Stimulated activated CD4-positive, alpha-beta T cell treated with anti-CD3 and anti-CD28 coated beads, TNF-alpha, amount 100 ng/mL, for 1 hour (primary cell): ENCODE results near the gene MINDY2.
A peak's percentile ranks its signal among the peaks of the same experiment; 100 is the strongest.

Experiments used
- DNase-seq, 3 donors: peaks; one replicate each; pipeline ENCODE4 v3.0.0-alpha.2; 2020; ENCODE audit warnings: low read depth in 3 of 3, low spot score in 1 of 3

Gene MINDY2, protein sequence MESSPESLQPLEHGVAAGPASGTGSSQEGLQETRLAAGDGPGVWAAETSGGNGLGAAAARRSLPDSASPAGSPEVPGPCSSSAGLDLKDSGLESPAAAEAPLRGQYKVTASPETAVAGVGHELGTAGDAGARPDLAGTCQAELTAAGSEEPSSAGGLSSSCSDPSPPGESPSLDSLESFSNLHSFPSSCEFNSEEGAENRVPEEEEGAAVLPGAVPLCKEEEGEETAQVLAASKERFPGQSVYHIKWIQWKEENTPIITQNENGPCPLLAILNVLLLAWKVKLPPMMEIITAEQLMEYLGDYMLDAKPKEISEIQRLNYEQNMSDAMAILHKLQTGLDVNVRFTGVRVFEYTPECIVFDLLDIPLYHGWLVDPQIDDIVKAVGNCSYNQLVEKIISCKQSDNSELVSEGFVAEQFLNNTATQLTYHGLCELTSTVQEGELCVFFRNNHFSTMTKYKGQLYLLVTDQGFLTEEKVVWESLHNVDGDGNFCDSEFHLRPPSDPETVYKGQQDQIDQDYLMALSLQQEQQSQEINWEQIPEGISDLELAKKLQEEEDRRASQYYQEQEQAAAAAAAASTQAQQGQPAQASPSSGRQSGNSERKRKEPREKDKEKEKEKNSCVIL

DNA sequence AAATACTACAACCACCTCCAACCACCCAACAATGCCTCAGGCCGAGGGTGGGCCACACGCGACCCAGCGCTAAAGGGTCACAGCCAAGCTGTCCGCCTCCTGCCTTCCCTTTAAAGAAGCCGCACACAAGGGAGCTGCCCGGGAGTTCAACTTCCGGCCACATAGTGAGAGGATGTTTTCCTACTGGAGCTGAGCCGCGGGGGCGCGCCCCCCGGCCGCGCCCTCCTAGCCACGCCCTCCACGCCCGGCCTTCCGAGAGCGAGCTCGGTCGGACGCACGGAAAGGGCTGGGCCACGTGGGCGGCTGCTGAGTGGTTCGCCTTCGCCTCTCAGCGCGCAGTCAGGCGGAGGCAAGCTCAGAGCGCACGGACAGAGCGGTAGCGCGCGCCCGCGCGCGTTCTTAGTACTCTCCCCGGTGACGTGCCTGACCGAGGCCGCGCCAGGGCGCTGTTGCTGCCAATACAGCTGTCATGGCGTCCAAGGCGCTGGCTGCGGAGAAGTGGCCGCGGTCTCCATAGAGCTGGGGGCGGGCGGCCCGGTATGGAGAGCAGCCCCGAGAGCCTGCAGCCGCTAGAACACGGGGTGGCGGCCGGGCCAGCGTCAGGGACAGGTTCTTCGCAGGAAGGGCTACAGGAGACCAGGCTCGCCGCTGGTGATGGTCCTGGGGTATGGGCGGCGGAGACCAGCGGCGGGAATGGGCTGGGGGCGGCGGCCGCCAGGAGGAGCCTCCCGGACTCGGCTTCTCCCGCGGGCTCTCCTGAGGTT lies at the start of gene MINDY2:
Gene MINDY2, plus strand, starts transcription at position 446 of the 764 bp plus-strand sequence. Its CDS starts 94 bp downstream, at position 540.
- DNase-seq = peak; percentile 73 to 84 (median 83)

DNA sequence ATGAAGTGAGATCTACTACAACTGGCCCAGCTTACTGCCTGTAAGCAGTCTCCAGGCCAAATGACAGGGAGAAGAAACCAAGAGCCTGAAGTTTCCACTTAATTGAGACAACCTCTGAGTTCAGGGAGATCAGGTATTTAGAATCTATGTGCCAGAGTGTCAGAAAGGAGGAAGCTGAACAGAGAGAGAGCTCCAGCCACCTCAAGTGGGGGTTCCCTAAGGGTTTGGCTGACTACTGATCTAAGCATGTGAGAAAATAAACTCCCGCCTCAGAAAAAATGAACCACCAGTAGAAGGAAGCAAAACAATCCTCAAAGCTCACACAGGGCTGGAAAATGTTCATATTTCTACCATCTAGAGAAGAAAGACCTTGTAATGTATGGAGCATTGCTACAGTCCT lies 46.6 kb upstream of the MINDY2 start:
- no peak for DNase-seq

DNA sequence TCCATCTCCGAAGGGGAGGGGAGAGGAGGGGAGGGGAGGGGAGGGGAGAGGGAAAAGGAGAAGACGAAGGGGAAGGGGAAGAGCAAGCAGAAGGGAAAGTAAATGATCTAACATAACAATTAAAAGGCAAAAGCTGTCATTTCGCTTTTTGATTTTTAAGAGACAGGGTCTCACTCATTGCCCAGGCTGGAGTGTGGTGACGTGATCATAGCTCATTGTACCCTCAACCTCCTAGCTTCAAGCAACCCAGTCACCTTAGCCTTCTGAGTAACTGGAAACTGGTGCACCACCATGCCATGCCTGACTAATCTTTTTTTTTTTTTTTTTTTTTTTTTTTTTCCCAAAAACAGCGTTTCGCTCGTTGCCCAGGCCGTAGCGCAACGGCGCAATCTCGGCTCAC lies 44.2 kb upstream of the MINDY2 start:
- no peak for DNase-seq

DNA sequence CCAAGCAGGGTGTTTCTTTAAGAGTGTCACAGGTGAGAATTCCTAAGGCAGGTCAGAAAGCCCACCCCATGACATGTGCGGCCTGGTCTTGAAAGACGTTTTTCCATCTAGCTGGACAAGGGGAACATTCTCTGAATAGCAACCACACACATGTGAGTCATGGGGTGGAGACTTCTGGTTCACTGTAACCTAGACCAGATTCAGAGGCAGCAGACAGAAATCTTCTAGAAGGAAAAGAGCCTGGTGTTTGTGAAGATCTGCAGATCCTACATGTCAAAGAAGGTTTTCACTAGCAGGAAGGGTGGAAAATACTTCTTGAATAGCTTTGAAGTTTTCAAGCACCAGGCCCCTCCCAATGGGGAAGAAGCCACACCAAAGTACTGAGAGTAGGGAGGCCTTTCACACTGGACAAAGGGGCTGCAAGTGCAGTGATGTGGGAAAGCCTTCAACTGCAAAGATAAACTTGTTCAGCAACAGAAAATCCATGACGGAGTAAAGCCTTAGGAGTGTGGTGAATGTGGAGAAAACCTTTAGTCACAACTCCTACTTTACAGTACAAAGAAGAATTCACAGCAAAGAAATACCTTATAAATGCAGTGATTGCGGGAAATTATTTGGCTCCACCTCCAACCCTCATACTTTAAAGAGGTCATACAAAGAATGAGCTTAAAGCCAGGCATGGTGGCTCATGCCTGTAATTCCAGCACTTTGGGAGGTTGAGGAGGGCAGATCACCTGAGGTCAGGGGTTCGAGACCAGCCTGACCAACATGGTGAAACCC lies 39.2 kb upstream of the MINDY2 start:
- DNase-seq = no peak

DNA sequence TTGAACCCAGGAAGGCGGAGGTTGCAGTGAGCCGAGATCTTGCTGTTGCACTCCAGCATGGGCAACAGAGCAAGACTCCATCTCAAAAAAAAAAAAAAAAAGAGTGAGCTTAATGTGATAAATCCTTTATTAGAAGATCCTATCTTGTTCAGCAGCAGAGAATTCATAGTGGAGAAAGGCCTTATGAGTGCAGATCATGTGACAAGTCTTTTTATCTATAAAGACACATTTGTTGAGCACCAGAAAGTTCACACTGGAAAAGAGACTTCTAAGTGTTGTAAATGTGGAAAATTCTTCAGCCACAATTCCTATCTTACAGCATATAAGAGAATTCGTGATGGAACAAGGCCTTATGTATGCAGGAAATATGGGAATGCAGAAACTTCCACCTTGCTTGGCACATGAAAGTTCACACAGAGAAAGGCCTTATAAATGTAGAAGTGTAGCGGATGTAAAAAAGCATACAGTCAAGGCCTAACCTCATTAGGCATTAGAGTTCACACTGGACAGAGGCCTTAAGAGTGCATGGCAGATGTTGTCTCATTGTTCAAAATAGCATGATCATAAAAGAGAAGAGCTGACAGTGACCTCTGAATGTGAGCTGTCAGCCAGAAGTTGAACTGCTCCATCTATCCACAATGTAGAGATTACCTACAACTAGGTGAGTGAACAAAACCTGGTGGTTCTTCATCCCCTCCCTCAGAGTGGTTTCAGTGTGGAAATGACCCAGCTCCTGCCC lies 38.3 kb upstream of the MINDY2 start:
- DNase-seq = no peak

DNA sequence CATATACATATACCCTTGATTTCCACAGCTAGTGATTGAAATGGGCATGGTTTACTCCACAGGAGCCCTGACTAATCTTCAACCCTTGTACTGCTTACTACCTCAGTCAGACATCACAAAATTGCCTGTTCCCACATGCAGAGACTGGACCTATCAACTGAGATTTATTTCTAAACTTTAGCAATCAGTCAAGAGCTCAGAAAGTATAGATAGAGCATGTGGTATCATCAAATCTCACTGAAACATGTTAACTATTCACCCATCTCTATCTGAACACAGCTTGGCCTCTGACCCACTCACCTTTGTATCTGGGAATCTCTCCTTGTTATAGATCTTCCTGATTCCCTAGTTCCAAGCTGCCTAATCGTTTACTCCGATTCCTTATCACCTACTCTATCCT lies 36.2 kb upstream of the MINDY2 start:
- no peak for DNase-seq

DNA sequence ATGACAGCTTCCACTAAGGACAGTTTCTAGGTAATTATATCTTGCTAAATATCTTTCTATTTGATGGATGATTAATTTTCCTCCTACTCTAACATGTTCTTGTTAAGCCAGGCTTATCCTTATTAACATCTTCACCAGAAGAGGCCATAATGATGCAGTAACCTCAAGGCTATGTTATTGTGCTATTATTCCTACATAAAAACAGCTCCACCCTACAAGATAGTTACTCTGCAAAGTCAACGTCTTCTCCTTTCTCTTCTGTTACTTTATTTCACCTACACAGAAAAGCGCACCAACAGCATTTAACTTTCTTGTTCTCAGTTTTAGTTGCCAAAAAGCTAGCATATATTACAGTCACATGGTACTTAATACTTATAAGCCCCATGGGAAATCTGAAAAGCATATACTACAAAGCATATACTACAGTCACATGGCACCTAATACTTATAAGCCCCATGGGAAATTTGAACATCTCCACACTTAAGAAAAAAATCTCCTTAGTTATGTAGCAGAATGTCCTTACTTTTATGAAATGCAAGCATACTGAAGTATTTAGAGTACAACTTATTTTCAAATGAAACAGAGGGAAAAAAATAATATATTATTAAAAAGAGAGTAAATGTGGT lies 35.0 kb upstream of the MINDY2 start:
- no peak for DNase-seq

DNA sequence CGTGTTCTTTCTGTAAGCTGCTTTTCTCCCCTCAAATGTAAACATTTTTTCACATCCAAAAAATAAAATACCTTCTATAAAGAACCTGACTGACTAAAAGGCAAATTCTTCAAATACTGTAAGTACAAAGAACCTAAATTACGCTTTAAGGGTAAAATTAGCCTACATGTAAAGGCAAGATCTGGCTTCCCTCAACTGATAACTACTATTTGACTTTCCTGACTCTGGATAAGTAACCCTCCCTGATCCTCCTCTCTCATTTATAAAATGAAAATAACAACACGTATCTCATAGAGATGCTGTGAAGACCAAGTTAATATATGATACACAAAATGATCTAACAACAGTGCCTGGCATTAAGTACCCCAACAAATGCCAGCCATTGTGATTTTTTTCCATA lies 33.8 kb upstream of the MINDY2 start:
- no peak for DNase-seq

DNA sequence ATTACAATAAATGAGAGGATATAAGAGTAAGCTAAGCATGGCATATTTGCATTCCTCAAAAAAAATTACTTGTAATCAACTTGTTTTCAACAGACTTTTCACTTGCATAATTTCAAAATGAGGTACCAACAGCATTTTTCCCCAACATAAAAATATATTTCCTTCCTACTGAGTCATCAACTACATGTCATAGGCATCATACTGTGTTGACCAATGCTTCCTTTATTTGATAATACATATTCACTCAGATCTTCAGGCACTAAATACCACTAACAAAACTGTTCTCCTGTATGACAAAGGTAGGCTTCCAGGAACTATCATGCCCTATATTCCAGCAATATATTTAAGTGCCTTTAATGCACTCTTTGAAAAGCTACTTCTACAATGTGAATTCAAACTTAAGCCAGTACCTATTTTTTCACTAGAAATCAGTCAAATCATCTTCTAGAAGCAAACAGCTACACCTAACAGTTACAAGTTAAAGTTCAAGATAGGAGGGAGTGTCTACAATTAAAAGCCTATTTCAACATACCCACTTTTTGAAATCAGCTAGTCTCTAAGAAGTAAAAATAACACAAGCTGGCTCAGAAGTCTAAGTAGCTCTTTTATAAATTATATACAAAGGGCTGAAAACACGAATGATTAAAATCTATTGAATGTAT lies 32.9 kb upstream of the MINDY2 start:
- DNase-seq = no peak

DNA sequence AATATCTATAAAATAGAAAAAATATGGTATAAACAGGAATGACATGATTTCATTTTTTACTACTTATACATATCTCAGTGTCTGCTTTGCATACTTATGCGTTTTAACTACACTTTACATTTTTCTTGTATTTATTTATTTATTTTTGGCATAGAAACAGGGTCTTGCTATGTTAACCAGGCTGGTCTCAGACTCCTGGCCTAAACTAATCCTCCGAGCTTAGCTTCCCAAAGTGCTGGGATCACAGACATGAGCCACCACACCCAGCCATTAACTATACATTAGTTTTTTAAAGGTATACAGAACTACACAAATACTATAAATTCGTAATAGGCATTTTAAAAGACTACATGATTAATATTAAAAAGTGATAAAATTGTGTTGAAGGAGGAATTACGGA lies 30.7 kb upstream of the MINDY2 start:
- no peak for DNase-seq

DNA sequence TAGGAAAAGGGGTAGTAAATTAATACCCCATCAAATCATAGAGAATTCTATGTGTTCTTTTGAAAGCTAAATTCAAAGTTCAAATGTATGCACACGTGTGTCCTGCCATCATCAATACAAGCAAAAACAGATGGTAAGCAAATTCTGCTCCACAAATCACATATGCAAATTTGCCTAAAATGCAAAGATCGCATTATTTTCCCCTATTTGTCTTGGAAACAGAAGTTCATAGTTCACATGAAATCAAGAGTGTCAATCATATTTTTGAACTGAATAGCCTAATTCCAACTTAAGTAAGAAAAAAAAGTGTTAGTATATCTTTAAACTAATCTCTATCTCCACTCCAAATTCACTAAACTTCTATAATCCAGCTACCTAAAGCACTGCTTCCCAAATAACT lies 30.1 kb upstream of the MINDY2 start:
- no peak for DNase-seq

DNA sequence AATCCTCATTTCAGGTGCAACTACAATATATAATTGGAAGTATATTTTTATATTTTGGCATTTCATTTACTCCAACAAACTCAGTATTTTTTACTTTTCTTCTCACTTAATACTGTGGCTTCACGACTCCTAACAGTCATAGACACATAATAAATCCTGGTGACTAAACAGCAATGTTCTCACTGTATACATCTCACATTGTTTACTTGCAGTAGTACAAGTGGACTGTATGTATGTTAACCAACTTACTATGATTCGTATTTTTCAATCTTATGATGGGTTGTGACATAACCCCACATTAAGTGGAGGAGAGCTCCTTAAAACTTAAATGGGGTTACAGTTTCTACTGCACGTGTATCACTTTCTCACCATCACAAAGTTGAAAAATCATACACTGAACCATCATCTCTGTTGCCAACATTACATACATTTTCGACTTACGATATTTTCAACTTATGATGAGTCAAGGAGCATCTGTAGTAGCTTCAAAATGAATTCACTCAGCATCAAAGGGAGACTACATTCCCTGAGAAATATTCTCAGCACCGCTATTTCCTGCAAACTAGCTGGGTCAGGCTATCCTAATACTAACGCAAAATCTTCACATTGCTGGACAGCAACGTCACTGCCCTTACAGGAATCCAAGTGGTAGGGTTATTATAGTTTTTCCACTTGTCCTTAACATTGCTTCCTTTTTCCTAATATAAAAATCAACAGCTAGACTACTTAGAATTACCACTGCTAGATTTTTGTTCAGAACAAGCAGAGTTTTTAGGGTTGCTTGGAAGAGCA lies 28.9 kb upstream of the MINDY2 start:
- no peak for DNase-seq

DNA sequence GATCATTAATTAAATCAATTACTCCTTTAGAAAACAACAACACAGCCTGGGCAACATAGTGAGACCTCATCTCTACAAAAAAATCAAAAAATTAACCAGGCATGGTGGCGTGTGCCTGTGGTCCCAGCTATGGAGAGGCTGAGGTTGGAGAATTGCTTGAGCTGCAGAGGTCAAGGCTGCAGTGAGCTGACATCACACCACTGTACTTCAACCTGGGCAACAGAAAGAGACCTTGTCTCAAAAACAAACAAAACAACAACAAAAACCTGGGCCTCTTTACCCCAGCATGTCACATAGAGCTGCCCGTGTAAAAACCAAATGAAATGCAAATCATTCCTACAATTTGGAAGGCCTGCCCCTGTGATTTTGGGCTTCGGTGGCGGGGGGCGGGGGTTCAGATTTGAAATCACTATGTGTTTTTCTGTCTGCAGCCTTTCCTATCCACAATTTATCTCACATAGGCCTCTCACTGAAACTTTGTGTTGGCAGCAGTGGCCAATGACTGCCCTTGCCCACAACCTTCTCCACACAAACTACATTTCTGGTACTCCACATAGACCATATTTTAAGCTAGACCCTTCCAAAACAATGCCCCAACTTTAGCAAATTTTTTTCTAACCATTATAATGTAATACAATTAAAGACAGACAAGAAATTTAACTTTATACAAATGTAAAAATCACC lies 28.1 kb upstream of the MINDY2 start:
- no peak for DNase-seq

DNA sequence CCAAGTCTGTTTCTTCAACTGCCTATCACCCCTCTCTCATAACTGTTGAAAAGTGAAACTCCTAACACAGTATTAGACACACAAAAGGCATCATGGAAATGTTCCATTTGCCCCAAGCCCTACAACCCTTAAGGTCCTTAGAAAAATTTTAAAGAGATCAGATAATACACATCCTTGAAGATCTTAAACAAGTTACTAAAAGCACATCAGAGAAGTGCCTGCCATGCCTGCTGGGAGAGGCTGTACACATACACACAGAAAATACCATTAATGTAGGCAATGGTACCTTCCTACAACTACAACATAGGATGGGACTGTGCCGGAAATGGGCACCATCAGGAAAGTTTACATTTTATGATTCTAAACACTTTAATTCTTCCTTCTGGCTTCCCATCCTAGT lies 24.9 kb upstream of the MINDY2 start:
- no peak for DNase-seq

DNA sequence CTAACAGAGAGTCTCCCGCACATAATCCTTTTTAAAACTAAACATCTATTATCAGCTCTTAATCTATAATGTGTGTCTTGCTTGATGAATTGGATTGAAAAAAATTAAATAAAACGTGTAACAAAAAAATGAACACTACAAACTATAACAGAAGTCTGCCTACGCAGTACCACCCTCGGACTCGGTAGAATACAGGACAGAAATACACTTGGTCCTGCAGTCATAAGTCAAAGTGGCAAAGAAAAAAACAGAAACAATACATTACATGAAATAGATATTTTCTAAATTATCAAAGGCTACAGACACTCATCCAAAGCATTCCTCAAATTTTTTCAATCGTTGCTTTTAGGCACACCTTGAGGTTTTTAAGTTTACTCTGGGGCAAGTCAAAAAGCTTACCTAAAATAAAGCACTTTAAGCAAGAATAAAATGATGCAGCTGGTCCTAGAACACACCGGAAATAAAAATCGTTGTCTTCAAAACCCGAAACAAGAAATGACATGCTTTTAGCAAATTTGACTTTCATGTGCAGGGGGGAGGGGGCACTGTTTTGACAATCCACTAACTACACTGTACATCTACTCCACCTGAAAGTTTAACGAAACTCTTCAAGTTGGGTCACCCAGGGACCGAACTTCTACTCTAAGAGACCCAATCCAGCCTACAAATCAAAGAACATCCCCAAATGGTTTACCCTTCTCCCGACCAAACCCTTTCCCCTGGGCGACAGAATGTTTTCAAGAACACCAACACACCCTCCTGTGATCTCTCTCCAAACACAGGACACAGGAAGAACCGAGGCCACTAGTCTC lies 22.9 kb upstream of the MINDY2 start:
- DNase-seq = no peak

DNA sequence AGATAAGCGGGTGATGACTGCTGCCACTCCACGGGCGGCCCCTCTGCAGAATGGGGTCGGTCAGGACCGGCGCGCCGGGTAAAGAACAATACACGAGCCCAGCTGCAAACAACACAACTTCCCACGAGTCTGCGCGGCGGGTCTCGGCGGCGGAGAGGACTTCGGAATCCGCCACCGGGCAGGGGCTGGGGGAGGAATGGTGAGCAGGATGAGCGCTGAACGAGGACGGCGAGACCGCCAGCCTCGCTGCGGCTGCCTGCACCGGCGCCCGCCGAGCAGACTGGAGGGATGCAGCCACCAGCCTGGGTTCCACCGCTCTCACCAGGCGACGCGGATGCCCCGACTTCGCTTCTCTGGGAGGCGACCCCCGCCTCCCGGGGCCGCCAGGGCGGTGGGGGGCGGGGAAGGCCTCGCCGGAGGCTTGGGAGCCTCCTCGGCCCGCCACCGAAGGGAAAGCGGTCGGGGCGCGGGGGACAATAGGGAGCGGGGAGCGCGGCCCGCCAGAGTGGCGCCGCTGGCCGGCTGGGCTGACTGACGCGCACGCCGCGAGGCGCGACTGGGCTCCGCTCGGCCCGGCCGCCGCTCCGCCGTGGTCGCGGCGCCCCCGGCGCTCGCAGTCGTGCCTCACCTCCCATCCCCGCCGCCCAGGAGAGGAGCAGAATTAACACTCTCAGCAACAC lies 22.1 kb upstream of the MINDY2 start:
- peak in 1 of 3 donors; percentile 24 for DNase-seq
